Esophagus squamous epithelium (tissue), 5 donors: ENCODE results near the gene CARD8. TPM values are rescaled to one million over a fixed set of nuclear protein-coding genes. Genes with fewer than 3 reads are reported as not detected.
"Not testable (repeated sequence)": the region's sequence is repeated elsewhere in the genome, so short reads cannot be mapped to it uniquely, and the experiment has no call there.

Experiments used
- DNase-seq: peaks from one replicate; lab custom pipeline; 2025; lab: John Stamatoyannopoulos, UW
- H3K27ac ChIP-seq, 4 donors: fragments of 200-600 bp; sonication (generic); one replicate each; pipeline ENCODE4 v1.5.1; 2016 to 2019; ENCODE audit warnings: mild to moderate bottlenecking in 1 of 4
- H3K27me3 ChIP-seq, 4 donors: fragments of 200-600 bp; sonication (generic); 1 replicate in 3 of 4; 2 replicates in 1 of 4; pipeline versions ENCODE4 v1.5.1 to v1.6.0; 2017 to 2021; ENCODE audit warnings: antibody characterized with exemption in 1 of 4
- H3K36me3 ChIP-seq, 3 donors: fragments of 200-600 bp; sonication (generic); one replicate each; pipeline ENCODE4 v1.5.1; 2016 to 2019
- H3K4me1 ChIP-seq, 3 donors: fragments of 200-600 bp; sonication (generic); one replicate each; pipeline ENCODE4 v1.5.1; 2017 to 2019
- H3K4me3 ChIP-seq, 4 donors: fragments of 200-600 bp; sonication (generic); 1 replicate in 3 of 4; 2 replicates in 1 of 4; pipeline ENCODE4 v1.5.1; 2016 to 2019; ENCODE audit warnings: mild to moderate bottlenecking in 2 of 4, moderate library complexity in 1 of 4
- H3K9me3 ChIP-seq, 3 donors: fragments of 200-600 bp; sonication (generic); one replicate each; pipeline ENCODE4 v1.5.1; 2016 to 2019
- POLR2A ChIP-seq, 4 donors: fragments of 450-650 bp; IDR thresholded peaks; one replicate each; pipeline ENCODE4 v1.6.1; 2017; ENCODE audit warnings: antibody characterized with exemption in 4 of 4, mild to moderate bottlenecking in 4 of 4, moderate library complexity in 3 of 4
- WGBS, 2 donors: methylation state at CpG; one replicate each; pipeline ENCODE4 v1.1.5; 2018; 5-methylcytosine and 5-hydroxymethylcytosine counted together
- intact Hi-C: fragments of 100-400 bp; cut with DNase I; formaldehyde crosslinking; loops from one replicate; pipeline ENCODE4 v1.15.0; 2022
- total RNA-seq, 4 donors: library from RNA; depleted of rRNA; stranded (reverse); fragments of >200 nt; gene quantifications; one replicate each; pipeline ENCODE4 v1.1.0, GENCODE V29; 2016
- TF ChIP-seq, protein P1 (sequence below), 6 experiments: fragments of 450-650 bp in 4 of 6; fragments of 200-600 bp in 2 of 6; sonication (generic) in 2 of 6; IDR thresholded peaks; one replicate each; pipeline ENCODE4 v1.5.1; 2016 to 2019; ENCODE audit warnings: antibody characterized with exemption in 6 of 6, mild to moderate bottlenecking in 4 of 6, moderate library complexity in 4 of 6
- donor health status: DM: yes; HTN: yes; CAD: no.

The CARD8 gene
- total RNA-seq, 4 donors from 2014 or later: 9.7 to 21.9 (median 11.3) TPM

DNA sequence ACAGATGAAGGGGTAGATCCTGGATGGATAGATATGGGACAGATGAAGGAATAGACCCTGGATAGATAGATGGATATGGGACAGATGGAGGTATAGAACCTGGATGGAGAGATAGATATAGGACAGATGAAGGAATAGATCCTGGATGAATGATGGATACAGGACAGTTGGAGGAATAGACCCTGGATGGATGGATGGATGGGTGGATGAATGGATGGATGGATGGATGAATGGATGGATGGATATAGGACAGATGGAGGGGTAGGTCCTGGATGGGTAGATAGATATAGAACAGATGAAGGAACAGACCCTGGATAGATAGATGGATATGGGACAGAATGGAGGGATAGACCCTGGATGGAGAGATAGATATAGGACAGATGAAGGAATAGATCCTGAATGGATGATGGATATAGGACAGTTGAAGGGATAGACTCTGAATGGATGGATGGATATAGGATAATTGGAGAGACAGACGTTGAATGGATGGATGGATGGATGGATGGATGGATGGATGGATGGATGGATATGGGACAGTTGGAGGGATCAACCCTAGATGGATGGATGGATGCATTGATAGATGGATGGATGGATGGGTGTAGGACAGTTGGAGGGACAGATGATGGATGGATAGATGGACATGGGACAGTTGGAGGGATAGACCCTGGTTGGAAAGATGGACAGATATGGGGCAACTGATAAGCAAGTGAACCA, 46.3 kb upstream of the CARD8 start:
- no peaks in the 10 kb centered on the region for H3K27me3 ChIP-seq
- no peaks in the 10 kb centered on the region for H3K9me3 ChIP-seq
- no peaks in the 10 kb centered on the region for H3K4me1 ChIP-seq
- H3K27ac ChIP-seq: no peak overlapping the region
- intact Hi-C loops: no loop called here
- no peak for DNase-seq
- WGBS, 2 donors: 85 to 89% methylated on average over 1 of the region's 1 CpG
- no peak overlapping the region for H3K4me3 ChIP-seq
- TF ChIP-seq, protein P1, sequence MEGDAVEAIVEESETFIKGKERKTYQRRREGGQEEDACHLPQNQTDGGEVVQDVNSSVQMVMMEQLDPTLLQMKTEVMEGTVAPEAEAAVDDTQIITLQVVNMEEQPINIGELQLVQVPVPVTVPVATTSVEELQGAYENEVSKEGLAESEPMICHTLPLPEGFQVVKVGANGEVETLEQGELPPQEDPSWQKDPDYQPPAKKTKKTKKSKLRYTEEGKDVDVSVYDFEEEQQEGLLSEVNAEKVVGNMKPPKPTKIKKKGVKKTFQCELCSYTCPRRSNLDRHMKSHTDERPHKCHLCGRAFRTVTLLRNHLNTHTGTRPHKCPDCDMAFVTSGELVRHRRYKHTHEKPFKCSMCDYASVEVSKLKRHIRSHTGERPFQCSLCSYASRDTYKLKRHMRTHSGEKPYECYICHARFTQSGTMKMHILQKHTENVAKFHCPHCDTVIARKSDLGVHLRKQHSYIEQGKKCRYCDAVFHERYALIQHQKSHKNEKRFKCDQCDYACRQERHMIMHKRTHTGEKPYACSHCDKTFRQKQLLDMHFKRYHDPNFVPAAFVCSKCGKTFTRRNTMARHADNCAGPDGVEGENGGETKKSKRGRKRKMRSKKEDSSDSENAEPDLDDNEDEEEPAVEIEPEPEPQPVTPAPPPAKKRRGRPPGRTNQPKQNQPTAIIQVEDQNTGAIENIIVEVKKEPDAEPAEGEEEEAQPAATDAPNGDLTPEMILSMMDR (IDR thresholded peaks at IDR 0.05): no peak
- no peak for TF ChIP-seq POLR2A (IDR thresholded peaks at IDR 0.05)
- H3K36me3 ChIP-seq: no peaks in the 10 kb centered on the region

DNA sequence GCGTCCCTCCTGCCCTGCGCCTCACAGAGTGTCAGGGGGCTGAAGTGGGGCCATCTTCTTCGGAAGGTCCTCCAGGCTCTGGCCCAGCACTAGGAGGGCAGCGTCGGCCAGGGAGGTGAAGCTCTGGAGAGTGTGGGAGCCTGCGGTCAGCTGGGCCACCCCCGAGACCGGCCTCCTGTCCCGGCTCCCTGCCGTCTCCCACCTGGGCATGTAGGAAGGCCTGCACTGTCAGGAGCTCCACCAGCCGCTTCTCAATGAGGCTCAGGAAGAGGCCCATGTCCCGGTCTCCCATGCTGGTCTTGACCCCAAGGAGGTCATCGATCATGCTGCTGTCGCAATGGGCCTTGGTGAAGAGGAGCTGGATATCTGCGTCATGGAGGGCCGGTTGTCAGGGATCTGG, 42.3 kb upstream of the CARD8 start:
- Histone ChIP-seq H3K4me1 (no peaks in the 10 kb centered on the region), H3K36me3 (no peaks in the 10 kb centered on the region), H3K27ac (no peak overlapping the region), H3K27me3 (peaks cover 0 to 13% (median 0%) of the 10 kb centered on the region in 4 donors), H3K4me3 (no peak overlapping the region), H3K9me3 (no peaks in the 10 kb centered on the region)
- WGBS, 2 donors: 100% methylated on average over 1 of the region's 16 CpGs; no CpG with 5 or more reads in 1 of the 2 donors
- no peak for DNase-seq
- intact Hi-C loops: no loop called here
- TF ChIP-seq, protein P1 (IDR thresholded peaks at IDR 0.05): no peak
- TF ChIP-seq POLR2A (IDR thresholded peaks at IDR 0.05): no peak

DNA sequence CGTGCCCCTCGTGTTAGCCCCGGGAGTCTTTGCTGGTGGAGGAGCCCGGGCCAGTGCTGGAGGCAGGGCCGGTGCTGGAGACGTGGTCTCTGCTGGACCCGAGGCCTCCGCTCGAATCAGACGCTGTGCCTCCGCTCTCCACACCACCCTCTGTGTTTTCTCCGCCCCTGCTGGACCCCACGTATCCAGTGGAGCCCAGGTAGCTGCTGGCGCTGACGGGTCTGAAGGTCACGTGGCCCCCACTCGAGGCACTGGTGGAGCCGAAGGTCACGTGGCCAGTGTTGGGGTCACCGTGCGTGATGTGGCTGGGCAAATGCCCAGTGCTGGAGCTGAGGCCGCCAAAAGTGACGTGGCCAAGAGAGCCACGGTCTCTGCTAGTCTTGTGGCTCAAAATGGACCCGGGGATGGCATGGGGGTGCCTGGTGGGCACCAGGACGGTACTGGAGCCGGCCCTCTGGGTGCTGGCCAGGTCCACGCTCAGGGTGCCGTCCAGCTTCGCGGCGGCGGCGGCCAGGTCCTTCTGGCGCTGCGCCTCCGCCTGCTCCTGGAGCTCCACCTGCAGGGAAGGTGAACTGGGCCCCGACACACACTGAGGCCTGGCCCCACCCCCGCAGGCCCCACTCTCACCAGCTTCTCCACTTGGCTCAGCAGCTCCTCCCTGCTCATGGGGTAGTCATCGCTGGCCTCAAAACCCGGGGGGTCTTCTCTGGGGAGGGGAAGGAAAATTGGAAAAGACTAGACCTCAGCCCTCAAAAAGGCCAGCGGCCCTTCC, 41.4 kb upstream of the CARD8 start:
- TF ChIP-seq, protein P1 (IDR thresholded peaks at IDR 0.05): no peak
- TF ChIP-seq POLR2A (IDR thresholded peaks at IDR 0.05): no peak
- no peak overlapping the region for H3K4me3 ChIP-seq
- no peak overlapping the region for H3K27ac ChIP-seq
- peaks cover 0 to 13% (median 0%) of the 10 kb centered on the region in 4 donors for H3K27me3 ChIP-seq
- DNase-seq: no peak
- WGBS, 2 donors: 71 to 85% methylated on average over 13 to 14 of the region's 42 CpGs
- H3K9me3 ChIP-seq: no peaks in the 10 kb centered on the region
- intact Hi-C loops: no loop called here
- H3K4me1 ChIP-seq: no peaks in the 10 kb centered on the region
- H3K36me3 ChIP-seq: no peaks in the 10 kb centered on the region

DNA sequence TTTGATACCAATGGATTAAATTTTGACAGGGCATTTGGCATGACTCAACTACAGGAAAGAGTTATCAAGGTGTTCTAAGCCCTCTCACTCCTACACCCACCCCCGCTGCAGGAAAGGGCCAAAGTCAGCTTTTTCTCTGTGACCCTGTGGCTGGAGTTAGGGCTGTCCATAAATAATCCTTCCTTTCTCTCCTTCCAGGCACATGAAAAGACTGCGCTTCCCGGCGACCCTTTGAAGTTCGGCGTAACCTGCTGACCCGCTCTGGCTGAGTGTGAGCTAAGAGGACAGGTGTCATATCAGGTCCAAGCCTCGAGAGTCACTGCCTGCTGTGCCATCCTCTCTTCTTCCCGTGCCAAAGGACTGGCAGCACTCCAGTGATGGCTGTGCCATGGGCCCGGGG, 39.7 kb upstream of the CARD8 start:
- no peak overlapping the region for H3K4me3 ChIP-seq
- DNase-seq: no peak
- H3K9me3 ChIP-seq: no peaks in the 10 kb centered on the region
- intact Hi-C loops: no loop called here
- TF ChIP-seq, protein P1 (IDR thresholded peaks at IDR 0.05): no peak
- no peak for TF ChIP-seq POLR2A (IDR thresholded peaks at IDR 0.05)
- peaks cover 0 to 20% (median 0%) of the 10 kb centered on the region in 4 donors for H3K27me3 ChIP-seq
- no peaks in the 10 kb centered on the region for H3K36me3 ChIP-seq
- H3K4me1 ChIP-seq: peaks cover 9 to 11% (median 11%) of the 10 kb centered on the region in 3 donors
- WGBS, 2 donors: 58 to 64% methylated on average over 5 to 10 of the region's 10 CpGs
- H3K27ac ChIP-seq: no peak overlapping the region

DNA sequence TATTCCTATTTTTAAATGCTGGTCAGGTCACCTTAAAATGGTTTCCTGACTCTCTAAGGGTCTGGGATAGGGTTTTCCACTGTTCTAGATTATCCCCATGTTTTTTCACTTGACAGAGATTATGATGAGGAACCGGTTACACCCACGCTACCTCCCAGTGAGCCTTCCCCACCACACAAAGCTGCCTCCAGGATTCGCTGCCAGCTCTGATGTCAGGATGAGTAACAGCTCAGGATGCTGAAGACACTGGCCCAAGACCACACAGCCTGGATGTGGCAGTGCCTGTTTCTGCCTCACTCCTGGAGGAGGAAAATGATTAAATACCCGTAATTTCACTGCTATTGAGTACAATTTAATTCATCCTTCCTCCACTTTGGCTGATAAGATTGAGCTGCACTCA, 37.1 kb upstream of the CARD8 start:
- H3K4me3 ChIP-seq: no peak overlapping the region
- no peak for DNase-seq
- H3K36me3 ChIP-seq: no peaks in the 10 kb centered on the region
- H3K4me1 ChIP-seq: peaks cover 10 to 17% (median 14%) of the 10 kb centered on the region in 3 donors
- TF ChIP-seq, protein P1 (IDR thresholded peaks at IDR 0.05): no peak
- no peak for TF ChIP-seq POLR2A (IDR thresholded peaks at IDR 0.05)
- no peak overlapping the region for H3K27ac ChIP-seq
- intact Hi-C loops: no loop called here
- 36 to 69% methylated on average over 3 to 4 of the region's 4 CpGs for WGBS, 2 donors
- H3K27me3 ChIP-seq: peaks cover 0 to 30% (median 0%) of the 10 kb centered on the region in 4 donors
- no peaks in the 10 kb centered on the region for H3K9me3 ChIP-seq

DNA sequence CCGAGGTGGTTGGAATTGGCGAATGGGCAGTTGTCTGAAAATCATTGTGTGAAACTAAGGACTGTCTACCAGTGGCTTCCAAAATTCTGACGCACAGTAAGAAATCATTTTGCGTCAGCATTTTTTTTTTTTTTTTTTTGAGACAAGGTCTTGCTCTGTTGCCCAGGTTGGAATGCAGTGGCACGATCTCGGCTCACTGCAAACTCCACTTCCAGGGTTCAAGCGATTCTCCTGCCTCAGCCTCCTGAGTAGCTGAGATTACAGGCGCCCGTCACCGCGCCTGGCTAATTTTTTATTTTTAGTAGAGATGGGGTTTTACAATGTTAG, 35.7 kb upstream of the CARD8 start:
- DNase-seq, H3K27ac ChIP-seq, intact Hi-C loops, H3K36me3 ChIP-seq, H3K9me3 ChIP-seq: not testable (repeated sequence)
- Histone ChIP-seq H3K4me1 (peaks cover 10 to 17% (median 14%) of the 10 kb centered on the region in 3 donors), H3K4me3 (peak overlapping the region in 1 of 4 donors; percentile 61), H3K27me3 (peaks cover 0 to 30% (median 0%) of the 10 kb centered on the region in 4 donors)
- 23 to 30% methylated on average over 7 to 11 of the region's 11 CpGs for WGBS, 2 donors
